SU-DHL-6 (cell line): ENCODE measurements around the gene NUP88.
A peak's percentile ranks its signal among the peaks of the same experiment; 100 is the strongest.

Experiments used
- H2AFZ ChIP-seq: fragments of 200-600 bp; sonication (generic); 2 replicates; pipeline ENCODE4 v1.6.1; 2014; ENCODE audit warnings: low read depth, mild to moderate bottlenecking, moderate library complexity, mixed read lengths, antibody characterized with exemption, low read length; ENCODE audit not compliant: severe bottlenecking
- H3F3A ChIP-seq: fragments of 200-600 bp; shearing (Covaris generic); 2 replicates; pipeline ENCODE4 v1.6.0; 2016; ENCODE audit warnings: antibody characterized with exemption, mild to moderate bottlenecking; ENCODE audit not compliant: insufficient read depth
- H3K27ac ChIP-seq: fragments of 200-600 bp; sonication (generic); 2 replicates; pipeline ENCODE4 v1.5.1; 2016; ENCODE audit warnings: low read depth, mild to moderate bottlenecking, low read length, moderate library complexity, mixed read lengths
- H3K27me3 ChIP-seq: fragments of 200-600 bp; sonication (generic), shearing (Covaris generic); 2 replicates; pipeline ENCODE4 v1.6.0; 2014; ENCODE audit warnings: mild to moderate bottlenecking, low read length
- H3K36me3 ChIP-seq: fragments of 200-600 bp; sonication (generic); 2 replicates; pipeline ENCODE4 v1.6.1; 2014; ENCODE audit warnings: mild to moderate bottlenecking, low read length, mixed read lengths
- H3K4me2 ChIP-seq: fragments of 300-600, 200-600 bp; shearing (Covaris generic), sonication (generic); 2 replicates; pipeline ENCODE4 v1.6.0; 2014; ENCODE audit warnings: low read length, low read depth, mild to moderate bottlenecking; ENCODE audit not compliant: poor library complexity, severe bottlenecking
- H3K4me3 ChIP-seq: fragments of 200-600 bp; sonication (generic); 2 replicates; pipeline ENCODE4 v1.5.1; 2014; ENCODE audit warnings: antibody characterized with exemption, low read length, mild to moderate bottlenecking, mixed read lengths; ENCODE audit not compliant: insufficient read depth, poor library complexity, severe bottlenecking
- H3K79me2 ChIP-seq: fragments of 200-600 bp; sonication (generic); 2 replicates; pipeline ENCODE4 v1.6.1; 2014; ENCODE audit warnings: mild to moderate bottlenecking, low read length, moderate library complexity; ENCODE audit not compliant: insufficient read depth
- H3K9ac ChIP-seq: fragments of 200-600 bp; sonication (generic); 2 replicates; pipeline ENCODE4 v1.7.0; 2014; ENCODE audit warnings: mild to moderate bottlenecking, low read length
- H3K9me2 ChIP-seq: fragments of 200-600 bp; sonication (generic); replicated peaks from 2 replicates; pipeline ENCODE4 v1.6.1; 2014; ENCODE audit warnings: low read length; ENCODE audit not compliant: insufficient read depth
- H3K9me3 ChIP-seq: fragments of 200-600 bp; sonication (generic); 2 replicates; pipeline ENCODE4 v1.6.1; 2014; ENCODE audit warnings: low read length, mixed read lengths; ENCODE audit not compliant: insufficient read depth
- H4K20me1 ChIP-seq: fragments of 200-600 bp; sonication (generic); 2 replicates; pipeline ENCODE4 v1.6.1; 2014; ENCODE audit warnings: low read depth, mild to moderate bottlenecking, antibody characterized with exemption, low read length, moderate library complexity, mixed read lengths
- CTCF ChIP-seq: fragments of 200-600 bp; sonication (generic); IDR thresholded peaks from one replicate; pipeline ENCODE4 v1.5.1; 2017; ENCODE audit warnings: antibody characterized with exemption, mild to moderate bottlenecking, low read length, moderate library complexity; ENCODE audit not compliant: insufficient read depth, poor library complexity, severe bottlenecking
- EZH2phosphoT487 ChIP-seq: fragments of 200-600 bp; sonication (generic), shearing (Covaris generic); conservative IDR thresholded peaks from 2 replicates; pipeline ENCODE4 v1.6.1; 2018; ENCODE audit warnings: mild to moderate bottlenecking, antibody characterized with exemption, low read length, moderate library complexity, mixed read lengths

NUP88 gene

GRCh38 chr17:5443728-5444127 lies 24.3 kb upstream of the NUP88 start:
- H3K27ac ChIP-seq, result no peak overlapping the region
- peaks cover 5% of the 10 kb centered on the region for H3K36me3 ChIP-seq
- TF ChIP-seq CTCF, result no peak
- TF ChIP-seq EZH2phosphoT487, result no peak
- H3K27me3 ChIP-seq, result no peaks in the 10 kb centered on the region
- H3K9ac ChIP-seq, result no peak overlapping the region
- no peak overlapping the region for H3K4me3 ChIP-seq
- peaks cover 14% of the 10 kb centered on the region for H3F3A ChIP-seq
- H3K9me3 ChIP-seq, result no peaks in the 10 kb centered on the region
- H2AFZ ChIP-seq, result no peak overlapping the region
- no peaks in the 10 kb centered on the region for H3K9me2 ChIP-seq
- H3K79me2 ChIP-seq, result peaks cover 11% of the 10 kb centered on the region
- no peak overlapping the region for H3K4me2 ChIP-seq
- no peaks in the 10 kb centered on the region for H4K20me1 ChIP-seq

- H3K27ac ChIP-seq, result peak overlapping the region; percentile 60
- no peaks in the 10 kb centered on the region; the same call in 1 of the 2 replicates for H3K36me3 ChIP-seq
- peak overlapping the region; percentile 91 for H3K9ac ChIP-seq
- TF ChIP-seq EZH2phosphoT487 (no peak), CTCF (peak; percentile 15)
- H3K4me2 ChIP-seq, result peak overlapping the region; percentile 60
- no peaks in the 10 kb centered on the region for H4K20me1 ChIP-seq
- H3F3A ChIP-seq, result peaks cover 20% of the 10 kb centered on the region
- no peaks in the 10 kb centered on the region for H3K9me2 ChIP-seq
- H3K4me3 ChIP-seq, result peak overlapping the region; percentile 36
- no peaks in the 10 kb centered on the region for H3K9me3 ChIP-seq
- peak overlapping the region; percentile 88 for H2AFZ ChIP-seq
- peaks cover 44% of the 10 kb centered on the region for H3K79me2 ChIP-seq
- no peaks in the 10 kb centered on the region for H3K27me3 ChIP-seq
These were observed 19.9 kb upstream of the NUP88 start for GRCh38 chr17:5439446-5439764.

GRCh38 chr17:5438716-5439445 lies 19.4 kb upstream of the NUP88 start, which contains the start of gene C1QBP:
C1QBP (minus strand) TSS chr17:5439155; CDS start chr17:5439073, 82 bp downstream.
- no peaks in the 10 kb centered on the region for H4K20me1 ChIP-seq
- peak within 1 kb of the TSS; percentile 77 for H3K4me3 ChIP-seq
- no peaks in the 10 kb centered on the region for H3K9me2 ChIP-seq
- no peaks in the 10 kb centered on the region; the same call in 1 of the 2 replicates for H3K36me3 ChIP-seq
- no peaks in the 10 kb centered on the region for H3K9me3 ChIP-seq
- H3K27ac ChIP-seq, result peak within 1 kb of the TSS; percentile 60
- H3K9ac ChIP-seq, result peak within 1 kb of the TSS; percentile 91
- peak within 1 kb of the TSS; percentile 88 for H2AFZ ChIP-seq
- peak within 1 kb of the TSS; percentile 73 for H3K4me2 ChIP-seq
- no peaks in the 10 kb centered on the region for H3K27me3 ChIP-seq
- peaks cover 23% of the 10 kb centered on the region for H3F3A ChIP-seq
- no peak for TF ChIP-seq EZH2phosphoT487
- TF ChIP-seq CTCF, result peak; percentile 96
- H3K79me2 ChIP-seq, result peaks cover 42% of the 10 kb centered on the region
